ENCODE results near the gene NSD2.

DNA sequence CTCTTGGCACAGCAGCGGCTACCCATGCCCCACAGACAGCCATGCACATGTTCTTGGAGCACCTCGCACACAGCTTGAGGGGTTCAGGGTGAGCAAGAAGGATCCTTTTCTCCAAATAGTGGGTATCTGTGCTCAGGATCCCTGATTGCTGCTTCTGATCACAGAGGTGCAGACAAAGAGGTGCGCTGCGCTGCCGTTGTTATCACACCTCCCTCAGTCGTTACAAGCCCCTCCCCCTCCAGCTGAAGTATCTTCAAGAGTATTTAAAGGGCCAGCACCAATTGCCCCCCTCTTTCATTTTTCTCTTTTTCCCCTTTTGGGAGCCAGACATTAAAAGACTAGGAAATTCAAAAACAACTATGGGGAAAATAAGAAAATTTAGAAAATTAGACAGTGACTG lies 93.2 kb downstream of the NSD2 start:
- TF ChIP-seq, protein P1, sequence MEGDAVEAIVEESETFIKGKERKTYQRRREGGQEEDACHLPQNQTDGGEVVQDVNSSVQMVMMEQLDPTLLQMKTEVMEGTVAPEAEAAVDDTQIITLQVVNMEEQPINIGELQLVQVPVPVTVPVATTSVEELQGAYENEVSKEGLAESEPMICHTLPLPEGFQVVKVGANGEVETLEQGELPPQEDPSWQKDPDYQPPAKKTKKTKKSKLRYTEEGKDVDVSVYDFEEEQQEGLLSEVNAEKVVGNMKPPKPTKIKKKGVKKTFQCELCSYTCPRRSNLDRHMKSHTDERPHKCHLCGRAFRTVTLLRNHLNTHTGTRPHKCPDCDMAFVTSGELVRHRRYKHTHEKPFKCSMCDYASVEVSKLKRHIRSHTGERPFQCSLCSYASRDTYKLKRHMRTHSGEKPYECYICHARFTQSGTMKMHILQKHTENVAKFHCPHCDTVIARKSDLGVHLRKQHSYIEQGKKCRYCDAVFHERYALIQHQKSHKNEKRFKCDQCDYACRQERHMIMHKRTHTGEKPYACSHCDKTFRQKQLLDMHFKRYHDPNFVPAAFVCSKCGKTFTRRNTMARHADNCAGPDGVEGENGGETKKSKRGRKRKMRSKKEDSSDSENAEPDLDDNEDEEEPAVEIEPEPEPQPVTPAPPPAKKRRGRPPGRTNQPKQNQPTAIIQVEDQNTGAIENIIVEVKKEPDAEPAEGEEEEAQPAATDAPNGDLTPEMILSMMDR (IDR thresholded peaks at IDR 0.05) = no peak
- TF ChIP-seq EZH2 (IDR thresholded peaks at IDR 0.05; ENCODE audit: borderline replicate concordance, insufficient read depth, low read depth, low read length, poor library complexity, severe bottlenecking) = no peak
